H9 (cell line): ENCODE measurements around the gene ALDH5A1. TPM values are rescaled to one million over a fixed set of nuclear protein-coding genes. Genes with fewer than 3 reads are reported as not detected.

Experiments used
- DNase-seq: peaks from one replicate; pipeline ENCODE4 v3.0.0-alpha.2; 2017
- H2AFZ ChIP-seq: one replicate; pipeline ENCODE4 v1.6.1; 2013; ENCODE audit warnings: mild to moderate bottlenecking, low read length, control low read depth, moderate library complexity
- H2AK5ac ChIP-seq: 2 replicates; pipeline ENCODE4 v1.6.1; 2013; ENCODE audit warnings: low read length, control low read depth, mixed read lengths; ENCODE audit not compliant: insufficient read length
- H2BK120ac ChIP-seq: one replicate; pipeline ENCODE4 v1.6.1; 2013; ENCODE audit warnings: low read depth, mild to moderate bottlenecking, low read length, control low read depth, inconsistent platforms; ENCODE audit not compliant: poor library complexity, severe bottlenecking
- H2BK12ac ChIP-seq: 2 replicates; pipeline ENCODE4 v1.6.1; 2013; ENCODE audit warnings: low read length, control low read depth, mixed read lengths, low read depth; ENCODE audit not compliant: insufficient read length
- H2BK15ac ChIP-seq: 2 replicates; pipeline ENCODE4 v1.6.1; 2013; ENCODE audit warnings: low read depth, low read length, control low read depth
- H2BK20ac ChIP-seq: one replicate; pipeline ENCODE4 v1.6.1; 2013; ENCODE audit warnings: low read depth, mild to moderate bottlenecking, low read length, control low read depth, inconsistent platforms; ENCODE audit not compliant: poor library complexity, severe bottlenecking
- H2BK5ac ChIP-seq: 2 replicates; pipeline ENCODE4 v1.6.1; 2013; ENCODE audit warnings: low read length, control low read depth, mixed read lengths; ENCODE audit not compliant: insufficient read length
- H3K14ac ChIP-seq: 2 replicates; pipeline ENCODE4 v1.6.1; 2013; ENCODE audit warnings: low read length, control low read depth; ENCODE audit not compliant: insufficient read depth
- H3K18ac ChIP-seq: 2 replicates; pipeline ENCODE4 v1.6.1; 2013; ENCODE audit warnings: low read depth, mild to moderate bottlenecking, mixed read lengths, low read length, control low read depth; ENCODE audit not compliant: insufficient read length
- H3K23ac ChIP-seq: 2 replicates; pipeline ENCODE4 v1.6.1; 2013; ENCODE audit warnings: low read length, control low read depth, mixed read lengths, low read depth; ENCODE audit not compliant: insufficient read length
- H3K23me2 ChIP-seq: 2 replicates; pipeline ENCODE4 v1.6.1; 2013; ENCODE audit warnings: low read depth, mild to moderate bottlenecking, mixed read lengths, low read length, control low read depth; ENCODE audit not compliant: insufficient read length, poor library complexity, severe bottlenecking
- H3K27ac ChIP-seq: 2 replicates; pipeline ENCODE4 v1.5.1; 2013; ENCODE audit warnings: low read length, control low read depth, mixed read lengths, low read depth; ENCODE audit not compliant: insufficient read length
- H3K27me3 ChIP-seq: 2 replicates; pipeline ENCODE4 v1.6.1; 2013; ENCODE audit warnings: low read length, control low read depth, inconsistent platforms; ENCODE audit not compliant: insufficient read depth
- H3K4ac ChIP-seq: 2 replicates; pipeline ENCODE4 v1.6.1; 2013; ENCODE audit warnings: low read depth, mild to moderate bottlenecking, control low read depth, inconsistent platforms, low read length, moderate library complexity
- H3K4me1 ChIP-seq: 2 replicates; pipeline ENCODE4 v1.6.1; 2013; ENCODE audit warnings: low read length, control low read depth, inconsistent platforms; ENCODE audit not compliant: insufficient read depth
- H3K4me2 ChIP-seq: 2 replicates; pipeline ENCODE4 v1.6.1; 2013; ENCODE audit warnings: low read length, control low read depth, mixed read lengths; ENCODE audit not compliant: insufficient read length, insufficient read depth
- H3K56ac ChIP-seq: 2 replicates; pipeline ENCODE4 v1.6.1; 2013; ENCODE audit warnings: low read depth, mild to moderate bottlenecking, mixed read lengths, low read length, control low read depth; ENCODE audit not compliant: insufficient read length
- H3K79me1 ChIP-seq: 2 replicates; pipeline ENCODE4 v1.6.1; 2013; ENCODE audit warnings: low read depth, mild to moderate bottlenecking, moderate library complexity, low read length, control low read depth, inconsistent platforms; ENCODE audit not compliant: insufficient read depth, poor library complexity, severe bottlenecking
- H3K79me2 ChIP-seq: 2 replicates; pipeline ENCODE4 v1.6.1; 2013; ENCODE audit warnings: low read length, control low read depth, inconsistent platforms; ENCODE audit not compliant: insufficient read depth
- H3K9ac ChIP-seq: 2 replicates; pipeline ENCODE4 v1.6.1; 2013; ENCODE audit warnings: low read length, control low read depth, mixed read lengths; ENCODE audit not compliant: insufficient read length; ENCODE audit errors: extremely low read depth
- H3K9me3 ChIP-seq: one replicate; pipeline ENCODE4 v1.6.1; 2013; ENCODE audit warnings: low read depth, low read length, inconsistent platforms; ENCODE audit not compliant: control insufficient read depth
- H3T11ph ChIP-seq: one replicate; pipeline ENCODE4 v1.6.1; 2013; ENCODE audit warnings: mild to moderate bottlenecking, low read length, control low read depth, inconsistent platforms
- H4K20me1 ChIP-seq: one replicate; pipeline ENCODE4 v1.6.1; 2013; ENCODE audit not compliant: control insufficient read depth, insufficient read length, insufficient read depth
- H4K5ac ChIP-seq: 2 replicates; pipeline ENCODE4 v1.6.1; 2013; ENCODE audit warnings: low read depth, mild to moderate bottlenecking, mixed read lengths, low read length, control low read depth; ENCODE audit not compliant: insufficient read length
- H4K8ac ChIP-seq: replicated peaks from 2 replicates; pipeline ENCODE4 v1.6.1; 2013; ENCODE audit warnings: low read length, control low read depth, mixed read lengths, low read depth; ENCODE audit not compliant: insufficient read length
- H4K91ac ChIP-seq: 2 replicates; pipeline ENCODE4 v1.6.1; 2013; ENCODE audit warnings: low read depth, mild to moderate bottlenecking, moderate library complexity, mixed read lengths, low read length, control low read depth; ENCODE audit not compliant: insufficient read length
- H3K27ac Mint-ChIP-seq, 3 experiments: 2 replicates in 2 of 3; 3 replicates in 1 of 3; pipeline ENCODE4 v1.8.0; 2020 to 2021; ENCODE audit warnings: mixed read lengths in 3 of 3, mild to moderate bottlenecking in 1 of 3, moderate library complexity in 1 of 3
- H3K27me3 Mint-ChIP-seq: 2 replicates; pipeline ENCODE4 v1.8.0; 2021; ENCODE audit warnings: low read depth, mild to moderate bottlenecking, moderate library complexity, mixed read lengths
- H3K36me3 Mint-ChIP-seq, 3 experiments: 2 replicates in 2 of 3; 3 replicates in 1 of 3; pipeline ENCODE4 v1.8.0; 2020 to 2021; ENCODE audit warnings: low read depth in 3 of 3, mixed read lengths in 3 of 3; ENCODE audit not compliant: insufficient read depth in 1 of 3
- H3K4me1 Mint-ChIP-seq, 2 experiments: 2 replicates each; pipeline ENCODE4 v1.8.0; 2020; ENCODE audit warnings: mixed read lengths in 2 of 2
- H3K4me3 Mint-ChIP-seq, 2 experiments: 2 replicates in 1 of 2; 3 replicates in 1 of 2; pipeline ENCODE4 v1.8.0; 2020 to 2021; ENCODE audit warnings: mild to moderate bottlenecking in 2 of 2, mixed read lengths in 2 of 2, moderate library complexity in 1 of 2
- H3K9me3 Mint-ChIP-seq, 2 experiments: 2 replicates in 1 of 2; 3 replicates in 1 of 2; pipeline ENCODE4 v1.8.0; 2020; ENCODE audit warnings: mild to moderate bottlenecking in 2 of 2, mixed read lengths in 2 of 2, moderate library complexity in 1 of 2
- CTCF ChIP-seq: fragments of 200-600 bp; sonication (generic); conservative IDR thresholded peaks from 3 replicates; pipeline ENCODE4 v1.8.0; 2021; ENCODE audit warnings: antibody characterized with exemption, mild to moderate bottlenecking
- WGBS: extraction: QIAGEN DNeasy Blood & Tissue Kit; methylation state at CpG from one replicate; pipeline ENCODE4 v1.1.7; 2013; ENCODE audit warnings: missing lambda C conversion rate, low lambda C conversion rate, mixed read lengths; ENCODE audit not compliant: insufficient read length; ENCODE audit errors: extremely low coverage; 5-methylcytosine and 5-hydroxymethylcytosine counted together
- total RNA-seq: library from RNA; stranded (reverse); gene quantifications from 2 replicates; pipeline ENCODE4 v1.2.1, GENCODE V29; 2021

The ALDH5A1 gene
- total RNA-seq, 1 experiment from 2014 or later, result 5.4 TPM

GRCh38 chr6:24490948-24491347, 3.8 kb upstream of the ALDH5A1 start:
- no peak overlapping the region for H4K5ac ChIP-seq
- no peaks in the 10 kb centered on the region for H4K20me1 ChIP-seq
- H3K27me3 ChIP-seq, result peaks cover 4% of the 10 kb centered on the region; the same call in 1 of the 2 replicates
- H4K91ac ChIP-seq, result no peak overlapping the region
- no peak overlapping the region for H2BK120ac ChIP-seq
- no peak overlapping the region for H2AFZ ChIP-seq
- no peak overlapping the region for H3K56ac ChIP-seq
- Mint-ChIP-seq H3K27ac (no peak overlapping the region; a peak in 1 of 7 replicates), H3K4me3 (no peak overlapping the region), H3K27me3 (peaks cover 17% of the 10 kb centered on the region), H3K9me3 (peaks cover 0 to under 1% of the 10 kb centered on the region in 2 experiments; a peak in 2 of 5 replicates), H3K4me1 (peaks cover 21 to 23% of the 10 kb centered on the region in 2 experiments), H3K36me3 (peaks cover 0 to under 1% (median 0%) of the 10 kb centered on the region in 3 experiments; a peak in 4 of 7 replicates)
- no peak overlapping the region for H3T11ph ChIP-seq
- H3K27ac ChIP-seq, result no peak overlapping the region
- H3K9me3 ChIP-seq, result no peaks in the 10 kb centered on the region
- H3K79me2 ChIP-seq, result no peaks in the 10 kb centered on the region
- H3K4me1 ChIP-seq, result no peaks in the 10 kb centered on the region
- H3K18ac ChIP-seq, result no peak overlapping the region
- no peak overlapping the region for H3K23ac ChIP-seq
- H2BK12ac ChIP-seq, result no peak overlapping the region
- no peak for TF ChIP-seq CTCF
- H3K79me1 ChIP-seq, result no peaks in the 10 kb centered on the region
- WGBS, result no CpG with 5 or more reads among the region's 4 CpGs
- H2BK5ac ChIP-seq, result no peak overlapping the region
- H3K4me2 ChIP-seq, result no peak overlapping the region
- no peak overlapping the region for H3K14ac ChIP-seq
- H2BK15ac ChIP-seq, result no peak overlapping the region
- DNase-seq, result no peak
- no peak overlapping the region for H4K8ac ChIP-seq
- peaks cover 11% of the 10 kb centered on the region for H3K23me2 ChIP-seq
- no peak overlapping the region for H3K4ac ChIP-seq
- H2AK5ac ChIP-seq, result no peak overlapping the region
- H2BK20ac ChIP-seq, result no peak overlapping the region
- H3K9ac ChIP-seq, result no peak overlapping the region
